Kasumi-1 (cell line): ENCODE results near the gene ABI3.
"Not testable (repeated sequence)": the region's sequence is repeated elsewhere in the genome, so short reads cannot be mapped to it uniquely, and the experiment has no call there.

ENCODE experiments used
- DNase-seq, 2 experiments: peaks; one replicate each; lab custom pipeline; 2025; lab: John Stamatoyannopoulos, UW

Gene ABI3

DNA sequence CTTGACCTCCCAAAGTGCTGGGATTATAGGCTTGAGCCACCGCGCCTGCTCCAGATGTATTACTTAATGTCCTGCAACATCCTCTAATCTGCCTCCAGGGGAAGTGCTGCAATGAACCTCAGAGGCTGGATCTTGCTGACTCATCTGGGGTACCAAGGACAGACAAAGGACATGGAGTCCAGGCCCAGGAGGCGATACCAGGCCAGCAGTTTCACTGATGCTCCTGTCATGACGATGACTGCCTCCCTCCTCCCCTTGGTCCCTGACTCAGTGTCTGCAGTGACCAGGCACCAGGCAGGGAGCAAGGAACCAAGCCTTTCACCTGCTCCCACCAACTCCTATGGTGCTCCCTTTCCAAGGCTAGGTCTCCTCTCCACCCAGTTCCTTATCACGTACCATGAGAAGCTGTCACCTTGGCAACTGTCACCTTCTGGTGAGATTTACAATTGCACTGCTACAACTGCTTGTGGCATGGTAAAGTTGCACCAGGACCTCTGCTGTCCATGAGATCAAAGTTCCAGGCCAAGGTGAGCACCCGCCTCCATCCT, 41.7 kb downstream of the ABI3 start:
- no peak for DNase-seq

GRCh38 chr17:49254066-49254465, 43.6 kb downstream of the ABI3 start:
- DNase-seq: no peak

- DNase-seq: no peak
Observed at GRCh38 chr17:49255125-49255524, 44.6 kb downstream of the ABI3 start.

- no peak for DNase-seq
Observed at GRCh38 chr17:49258394-49258793, 47.9 kb downstream of the ABI3 start.

GRCh38 chr17:49259663-49260010, 49.1 kb downstream of the ABI3 start:
- DNase-seq: no peak

GRCh38 chr17:49260011-49260816, 49.7 kb downstream of the ABI3 start:
- DNase-seq: peak; percentile 78 to 79

DNA sequence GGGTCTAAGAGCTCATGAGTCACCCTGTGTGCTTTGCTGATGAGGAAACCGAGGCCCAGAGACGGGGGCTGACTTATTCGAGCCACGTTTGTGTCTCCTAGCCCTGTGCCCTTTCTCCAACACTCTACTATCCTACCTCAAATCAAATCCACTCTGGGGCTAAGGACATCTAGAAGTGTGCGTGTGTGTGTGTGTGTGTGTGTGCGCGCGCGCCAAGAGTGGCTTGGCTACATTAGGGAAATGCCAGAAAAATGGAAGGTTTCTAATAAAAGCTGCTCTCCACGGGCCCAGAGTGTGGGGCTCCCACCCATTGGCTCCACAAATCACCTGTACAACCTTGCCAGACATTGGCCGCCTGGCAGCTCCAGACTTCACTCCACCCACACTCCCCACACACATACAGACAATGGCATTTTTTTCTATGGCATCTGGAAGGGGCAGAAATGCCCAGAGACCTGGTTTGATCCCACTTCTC, 50.3 kb downstream of the ABI3 start:
- DNase-seq: no peak

DNA sequence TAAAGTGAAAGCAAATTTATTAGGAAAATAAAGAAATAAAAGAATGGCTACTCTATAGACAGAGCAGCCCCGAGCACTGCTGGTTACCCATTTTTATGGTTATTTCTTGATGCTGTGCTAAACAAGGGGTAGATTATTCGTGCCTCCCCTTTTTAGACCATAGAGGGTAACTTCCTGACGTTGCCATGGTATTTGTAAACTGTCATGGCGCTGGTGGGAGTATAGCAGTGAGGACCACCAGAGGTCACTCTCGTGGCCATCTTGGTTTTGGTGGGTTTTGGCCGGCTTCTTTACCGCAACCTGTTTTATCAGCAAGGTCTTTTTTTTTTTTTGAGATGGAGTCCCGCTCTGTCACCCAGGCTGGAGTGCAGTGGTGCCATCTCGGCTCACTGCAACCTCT, 51.0 kb downstream of the ABI3 start:
- DNase-seq: not testable (repeated sequence)

DNA sequence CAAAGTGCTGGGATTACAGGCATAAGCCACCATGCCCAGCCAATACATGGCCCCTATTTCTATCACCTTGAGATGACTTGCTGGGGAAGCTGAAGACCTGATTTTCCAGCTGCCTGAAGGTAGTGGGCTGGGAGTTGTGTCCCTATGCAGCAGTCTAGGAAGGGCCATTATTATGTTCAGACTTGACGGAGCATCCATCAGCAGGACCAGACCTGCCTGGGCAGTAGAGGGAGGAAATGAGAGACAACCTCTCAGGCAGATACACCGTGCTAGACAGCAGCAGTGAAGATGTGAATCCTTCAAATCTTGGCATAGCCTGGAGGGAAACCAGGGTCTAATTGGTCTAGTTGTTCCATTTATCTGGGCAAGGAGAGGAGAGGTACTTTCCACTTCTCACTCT, 55.7 kb downstream of the ABI3 start:
- no peak for DNase-seq

DNA sequence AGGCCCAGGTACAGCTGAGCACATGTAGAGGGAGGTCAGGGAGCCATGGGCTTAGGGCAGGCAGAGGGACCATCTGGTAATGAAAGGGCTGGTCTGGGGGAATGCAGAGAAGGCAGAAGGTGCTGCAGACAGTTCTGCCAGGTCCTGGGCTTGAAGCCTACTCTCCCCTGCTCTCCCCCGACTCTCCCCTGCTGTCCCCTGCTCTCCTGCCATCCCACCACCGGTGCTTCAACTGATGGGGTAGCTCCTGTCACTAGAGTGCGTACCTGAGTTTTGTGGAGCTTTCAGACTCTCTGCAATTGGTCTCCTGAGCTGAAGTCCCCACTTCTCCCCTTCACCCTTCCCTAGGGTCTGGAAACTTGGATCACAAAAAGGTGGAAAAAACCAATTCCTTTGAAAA, 57.4 kb downstream of the ABI3 start:
- no peak for DNase-seq

DNA sequence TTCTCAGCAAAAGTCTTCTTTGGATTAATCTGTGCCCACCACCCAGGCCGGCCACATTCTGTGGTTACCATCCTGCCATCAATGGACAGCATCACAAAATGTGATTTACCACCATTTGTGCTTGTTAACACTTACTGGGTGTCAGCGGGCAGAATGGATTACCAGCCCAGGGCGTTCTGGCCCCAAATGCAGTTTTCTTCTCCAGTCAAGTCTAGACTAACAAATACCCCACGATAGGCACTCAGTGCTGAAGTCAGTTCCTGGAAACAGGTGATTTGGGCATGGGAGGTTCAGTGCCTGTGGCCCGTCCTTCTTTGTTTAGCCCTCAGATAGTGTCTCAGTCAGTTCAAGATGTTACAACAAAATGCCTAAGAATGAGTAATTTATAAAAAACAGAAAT, 58.8 kb downstream of the ABI3 start:
- no peak for DNase-seq
